ENCODE results near the gene GADD45B.
"Not testable (repeated sequence)": the region's sequence is repeated elsewhere in the genome, so short reads cannot be mapped to it uniquely, and the experiment has no call there.

Gene GADD45B

DNA sequence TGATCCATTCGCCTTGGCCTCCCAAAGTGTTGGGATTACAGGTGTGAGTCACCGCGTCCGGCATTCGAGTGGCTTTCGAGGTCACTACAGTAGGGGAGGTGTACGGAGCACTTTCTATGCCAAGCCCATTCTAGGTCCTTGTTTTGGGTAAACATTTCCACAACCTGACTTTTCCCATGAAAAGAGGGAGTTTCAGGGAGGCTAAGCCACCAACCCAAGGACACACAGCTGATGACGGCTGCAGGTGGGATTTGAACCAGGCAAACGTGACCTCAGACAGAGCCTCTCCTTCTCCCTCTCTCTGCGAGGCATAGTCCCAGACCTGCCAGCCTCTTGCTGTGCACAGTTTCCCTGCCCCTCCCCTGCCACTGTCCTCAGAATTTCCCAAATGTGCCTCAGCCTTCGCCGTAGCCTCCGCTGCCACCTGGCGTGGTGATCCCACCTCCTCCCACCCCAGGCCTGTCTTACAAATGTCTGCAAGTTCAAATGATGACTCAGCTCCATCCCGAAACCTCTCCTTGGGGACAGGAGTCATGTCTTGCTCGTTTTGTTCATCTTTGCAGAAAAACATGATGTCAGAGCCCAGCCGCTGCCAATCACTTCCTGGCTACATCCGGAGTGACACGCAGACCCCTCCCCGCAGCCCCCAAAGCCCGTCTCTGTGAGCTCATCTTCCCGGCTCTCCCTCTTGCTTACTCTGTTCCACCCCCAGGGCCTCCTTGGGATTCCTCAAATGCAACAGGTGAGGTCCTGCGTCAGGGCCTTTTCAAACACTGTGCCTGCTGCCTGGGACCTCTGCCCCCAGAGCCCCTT, 6.6 kb upstream of the GADD45B start:
- no peak for DNase-seq (ENCODE audit: low read depth in 2 of 2)

DNA sequence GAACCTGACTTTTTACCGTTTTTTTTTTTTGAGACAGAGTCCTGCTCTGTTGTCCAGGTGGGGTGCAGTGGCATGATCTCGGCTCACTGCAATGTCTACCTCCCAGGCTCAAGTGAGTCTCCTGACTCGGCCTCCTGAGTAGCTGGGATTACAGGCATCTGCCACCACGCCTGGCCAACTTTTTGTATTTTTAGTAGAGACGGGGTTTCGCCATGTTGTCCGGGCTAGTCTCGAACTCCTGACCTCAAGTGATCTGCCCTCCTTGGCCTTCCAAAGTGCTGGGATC, 6.1 kb upstream of the GADD45B start:
- DNase-seq (ENCODE audit: low read depth in 2 of 2): not testable (repeated sequence)

DNA sequence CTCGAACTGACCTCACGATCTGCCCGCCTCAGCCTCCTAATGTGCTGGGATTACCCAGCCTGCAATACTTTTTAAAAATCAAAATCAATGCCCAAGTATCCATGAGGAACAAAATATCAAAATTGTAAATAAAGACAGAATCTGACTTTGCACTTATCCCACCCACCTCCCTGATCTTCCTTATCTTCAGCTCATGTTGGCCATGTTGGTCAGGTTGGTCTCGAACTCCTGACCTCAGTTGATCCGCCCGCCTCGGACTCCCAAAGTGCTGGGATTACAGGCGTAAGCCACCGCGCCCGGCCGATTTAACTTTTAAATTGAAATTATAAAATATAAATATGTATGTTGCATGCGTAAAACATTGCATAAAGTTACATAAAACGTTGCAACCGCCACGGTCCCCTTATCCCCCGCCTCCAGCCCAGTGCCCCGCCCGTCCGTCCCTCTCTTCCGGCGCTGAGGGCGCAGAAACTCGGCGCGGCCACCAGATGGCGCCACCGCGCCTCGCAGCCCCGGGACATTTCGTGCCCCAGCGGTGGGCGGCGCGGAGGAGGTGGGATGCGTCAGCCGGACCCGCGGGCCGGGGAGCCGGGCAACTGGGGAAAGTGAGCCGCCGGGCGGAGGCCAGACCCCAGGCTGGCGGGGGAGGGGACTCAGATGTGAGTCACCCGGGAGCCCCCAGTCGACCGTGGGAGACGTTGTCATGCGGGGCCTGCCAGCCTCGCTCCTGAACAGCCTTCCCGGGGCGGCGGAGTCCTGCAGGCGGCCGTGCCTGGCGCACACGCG, 1.5 kb upstream of the GADD45B start:
- peak; percentile 86 to 87 for DNase-seq (ENCODE audit: low read depth in 2 of 2)

DNA sequence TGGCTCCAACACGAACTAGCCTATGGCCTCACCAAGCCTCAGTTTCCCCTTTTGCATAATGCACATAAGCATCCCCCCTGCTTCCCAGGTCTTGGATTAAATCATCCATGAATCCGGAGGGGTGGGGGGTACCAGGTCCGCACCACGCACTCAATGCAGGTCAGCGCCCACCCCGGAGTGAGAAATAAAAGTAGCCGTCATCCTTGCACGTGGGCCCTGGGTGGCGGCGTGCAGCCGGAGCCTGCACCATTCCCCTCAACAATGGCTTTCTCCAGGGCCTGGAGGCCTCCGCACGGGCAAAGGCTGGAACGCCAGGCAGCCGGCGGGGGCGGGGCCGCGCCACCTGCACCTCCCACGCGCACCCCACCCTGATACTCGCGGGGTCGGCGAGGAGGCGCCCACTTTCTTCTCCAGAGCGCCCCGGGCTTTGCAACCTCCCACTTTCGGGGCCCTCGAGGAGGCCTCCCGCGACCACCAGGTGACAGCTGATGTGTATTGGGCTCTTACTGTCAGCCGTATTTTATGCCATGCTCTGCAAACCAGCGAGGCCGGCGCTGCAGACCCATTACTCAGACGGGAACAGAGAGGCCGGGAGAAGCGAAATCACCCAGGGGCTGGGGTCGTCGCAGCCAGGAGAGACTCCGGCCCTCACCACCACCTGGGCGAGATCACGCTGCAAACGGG, 767 bp upstream of the GADD45B start:
- peak; percentile 63 to 64 for DNase-seq (ENCODE audit: low read depth in 2 of 2)

DNA sequence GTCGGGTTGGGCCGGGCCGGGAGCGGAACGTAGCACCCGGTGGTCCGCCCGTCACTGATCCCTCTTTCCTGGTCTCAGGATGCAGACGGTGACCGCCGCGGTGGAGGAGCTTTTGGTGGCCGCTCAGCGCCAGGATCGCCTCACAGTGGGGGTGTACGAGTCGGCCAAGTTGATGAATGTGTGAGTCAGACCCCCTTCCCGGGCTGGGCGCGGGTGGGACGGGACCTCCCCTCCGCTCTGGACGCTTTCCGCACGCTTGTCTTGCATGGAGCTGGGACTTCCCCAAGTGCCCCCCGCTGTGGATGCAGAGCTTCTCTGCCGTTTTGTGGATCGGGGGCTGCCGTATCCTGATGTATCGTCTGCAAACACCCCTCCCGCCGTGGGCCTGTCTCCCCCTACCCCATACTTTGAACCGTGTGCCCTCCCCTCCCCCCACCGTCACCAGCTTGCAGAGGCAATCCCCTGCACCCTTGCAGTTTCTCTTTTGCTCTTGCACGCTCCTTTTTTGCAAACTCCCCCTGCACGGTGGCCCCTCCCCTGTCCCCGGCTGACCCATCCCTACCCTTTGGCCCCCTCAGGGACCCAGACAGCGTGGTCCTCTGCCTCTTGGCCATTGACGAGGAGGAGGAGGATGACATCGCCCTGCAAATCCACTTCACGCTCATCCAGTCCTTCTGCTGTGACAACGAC, 669 bp downstream of the GADD45B start:
- peak; percentile 57 to 63 for DNase-seq (ENCODE audit: low read depth in 2 of 2)

DNA sequence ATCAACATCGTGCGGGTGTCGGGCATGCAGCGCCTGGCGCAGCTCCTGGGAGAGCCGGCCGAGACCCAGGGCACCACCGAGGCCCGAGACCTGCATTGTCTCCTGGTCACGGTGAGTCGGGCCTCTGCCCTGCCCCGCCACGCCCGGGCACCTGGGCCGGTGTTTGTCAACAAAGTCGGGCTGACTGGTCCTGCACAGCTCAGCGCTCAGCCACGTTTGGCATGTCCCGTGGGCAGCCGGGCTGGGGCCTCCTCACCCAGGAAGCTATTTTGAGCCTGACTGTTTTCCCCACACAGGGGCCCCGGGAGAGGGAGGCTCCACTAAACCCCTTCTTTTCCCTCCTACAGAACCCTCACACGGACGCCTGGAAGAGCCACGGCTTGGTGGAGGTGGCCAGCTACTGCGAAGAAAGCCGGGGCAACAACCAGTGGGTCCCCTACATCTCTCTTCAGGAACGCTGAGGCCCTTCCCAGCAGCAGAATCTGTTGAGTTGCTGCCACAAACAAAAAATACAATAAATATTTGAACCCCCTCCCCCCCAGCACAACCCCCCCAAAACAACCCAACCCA, 1.3 kb downstream of the GADD45B start:
- DNase-seq (ENCODE audit: low read depth in 2 of 2): no peak

DNA sequence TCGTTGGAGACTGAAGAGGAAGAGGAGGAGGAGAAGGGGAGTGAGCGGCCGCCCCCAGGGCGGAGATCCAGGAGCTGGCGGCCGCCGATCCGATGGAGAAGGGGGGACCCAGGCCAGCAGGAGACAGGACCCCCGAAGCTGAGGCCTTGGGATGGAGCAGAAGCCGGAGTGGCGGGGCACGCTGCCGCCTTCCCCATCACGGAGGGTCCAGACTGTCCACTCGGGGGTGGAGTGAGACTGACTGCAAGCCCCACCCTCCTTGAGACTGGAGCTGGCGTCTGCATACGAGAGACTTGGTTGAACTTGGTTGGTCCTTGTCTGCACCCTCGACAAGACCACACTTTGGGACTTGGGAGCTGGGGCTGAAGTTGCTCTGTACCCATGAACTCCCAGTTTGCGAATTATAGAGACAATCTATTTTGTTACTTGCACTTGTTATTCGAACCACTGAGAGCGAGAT, 1.8 kb downstream of the GADD45B start:
- no peak for DNase-seq (ENCODE audit: low read depth in 2 of 2)

DNA sequence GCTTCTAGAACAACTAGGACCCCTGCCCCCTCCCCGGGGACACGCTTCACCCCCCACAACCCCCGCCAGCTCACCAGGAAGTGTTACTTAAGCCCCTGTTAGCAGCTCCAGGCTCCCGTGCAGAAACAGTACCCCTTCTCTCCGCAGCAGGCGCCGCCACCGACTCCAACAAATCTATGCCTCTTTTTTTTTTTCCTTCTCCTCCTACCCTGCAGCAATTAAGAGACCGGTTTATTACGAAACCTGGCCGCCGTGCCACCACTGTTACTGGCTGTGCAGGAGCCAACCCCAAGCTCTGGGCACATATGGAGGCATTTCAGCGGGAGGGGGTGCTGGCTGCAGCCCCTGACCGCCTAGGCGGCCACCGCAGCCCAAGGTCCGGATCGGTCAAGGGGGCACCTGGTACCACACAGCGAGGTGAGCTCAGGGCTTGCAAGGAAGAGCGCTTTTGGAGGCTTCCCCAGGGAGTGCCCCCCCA, 2.4 kb downstream of the GADD45B start:
- DNase-seq (ENCODE audit: low read depth in 2 of 2): peak; percentile 30 to 49

DNA sequence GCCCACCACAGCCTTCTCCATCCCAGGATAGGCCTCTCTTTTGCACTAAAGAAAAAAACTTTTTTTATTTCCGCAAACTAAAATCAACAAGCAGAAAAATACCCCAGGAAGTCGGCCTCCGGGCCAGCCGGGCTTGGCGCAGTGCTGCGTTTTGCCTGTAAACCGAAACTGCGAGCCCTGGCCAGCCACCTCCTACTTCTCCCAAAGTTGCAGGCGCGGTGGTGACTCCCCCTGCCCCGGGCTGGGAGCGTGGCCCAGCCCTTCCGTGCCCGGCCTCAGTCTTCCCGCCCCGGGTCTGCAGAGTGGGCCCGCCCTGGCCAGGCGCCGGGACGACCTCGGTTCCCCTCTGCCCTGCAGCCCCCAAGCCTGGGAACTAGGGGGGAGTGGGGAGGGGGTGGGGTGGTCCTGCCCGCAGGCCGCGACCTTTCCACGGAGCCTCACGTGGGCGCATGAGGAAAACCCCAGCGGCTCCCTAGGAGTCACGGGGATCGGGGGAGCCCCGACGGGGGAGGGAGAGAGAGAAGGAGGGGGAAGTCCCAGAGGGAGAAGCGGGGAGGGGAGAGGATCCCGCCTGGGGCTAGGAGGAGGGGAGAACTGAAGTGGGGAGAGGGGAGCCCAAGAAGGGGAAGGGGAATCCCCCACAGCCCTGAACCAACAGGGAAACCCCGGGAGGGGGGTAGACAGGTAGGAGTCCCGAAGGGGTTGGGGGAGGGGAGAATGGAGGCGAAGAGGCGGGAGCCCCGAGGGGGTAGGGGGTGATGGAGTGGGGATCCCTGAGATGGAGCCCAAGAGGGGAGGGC, 3.0 kb downstream of the GADD45B start:
- DNase-seq (ENCODE audit: low read depth in 2 of 2): peak in 1 of 2 donors; percentile 55

DNA sequence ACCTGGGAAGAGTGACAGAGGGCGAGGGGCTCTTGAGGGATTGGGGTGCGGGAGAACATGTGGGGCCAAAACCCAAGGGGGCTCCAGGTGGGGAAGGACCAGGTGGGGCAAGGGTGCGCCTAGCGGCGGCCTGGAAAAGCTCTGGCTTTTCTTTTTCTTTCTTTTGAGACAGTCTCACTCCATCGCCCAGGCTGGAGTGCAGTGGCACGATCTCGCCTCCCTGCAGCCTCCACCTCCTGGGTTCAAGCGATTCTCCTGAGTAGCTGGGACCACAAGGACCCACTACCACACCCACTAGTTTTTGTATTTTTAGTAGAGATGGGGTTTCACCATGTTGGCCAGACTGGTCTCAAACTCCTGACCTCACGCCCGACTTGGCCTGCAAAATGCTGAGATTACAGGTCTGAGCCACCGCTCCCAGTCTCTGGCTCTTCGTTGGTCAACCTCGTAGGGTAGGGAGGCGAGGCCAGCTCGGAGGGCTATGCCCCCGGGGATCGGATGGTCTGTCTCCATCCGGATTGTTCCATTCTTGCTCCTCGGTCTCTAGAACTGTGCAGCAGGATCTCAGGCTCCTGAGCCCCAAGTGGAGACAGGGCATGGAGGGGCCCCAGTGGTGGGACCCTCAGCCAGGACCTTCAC, 3.7 kb downstream of the GADD45B start:
- DNase-seq (ENCODE audit: low read depth in 2 of 2): no peak

DNA sequence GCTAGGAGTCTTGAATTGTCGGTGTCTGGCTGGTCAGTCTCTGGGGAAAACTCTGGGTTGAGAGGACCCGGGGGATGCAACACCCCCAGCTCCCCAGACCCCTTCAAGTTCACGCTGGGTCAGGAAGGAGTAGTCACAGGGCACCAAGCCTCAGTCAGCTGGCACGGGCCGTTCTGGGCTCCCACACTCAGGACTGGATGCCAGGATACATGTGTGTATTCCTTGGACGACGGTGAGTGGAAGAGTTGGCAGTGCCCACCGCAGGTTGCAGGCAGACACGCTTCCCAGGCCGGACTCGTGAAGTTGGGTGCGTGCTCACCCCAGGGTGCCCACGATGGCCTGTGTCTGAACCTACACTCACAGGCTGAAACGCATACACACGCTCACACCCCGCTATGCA, 5.5 kb downstream of the GADD45B start:
- no peak for DNase-seq (ENCODE audit: low read depth in 2 of 2)

DNA sequence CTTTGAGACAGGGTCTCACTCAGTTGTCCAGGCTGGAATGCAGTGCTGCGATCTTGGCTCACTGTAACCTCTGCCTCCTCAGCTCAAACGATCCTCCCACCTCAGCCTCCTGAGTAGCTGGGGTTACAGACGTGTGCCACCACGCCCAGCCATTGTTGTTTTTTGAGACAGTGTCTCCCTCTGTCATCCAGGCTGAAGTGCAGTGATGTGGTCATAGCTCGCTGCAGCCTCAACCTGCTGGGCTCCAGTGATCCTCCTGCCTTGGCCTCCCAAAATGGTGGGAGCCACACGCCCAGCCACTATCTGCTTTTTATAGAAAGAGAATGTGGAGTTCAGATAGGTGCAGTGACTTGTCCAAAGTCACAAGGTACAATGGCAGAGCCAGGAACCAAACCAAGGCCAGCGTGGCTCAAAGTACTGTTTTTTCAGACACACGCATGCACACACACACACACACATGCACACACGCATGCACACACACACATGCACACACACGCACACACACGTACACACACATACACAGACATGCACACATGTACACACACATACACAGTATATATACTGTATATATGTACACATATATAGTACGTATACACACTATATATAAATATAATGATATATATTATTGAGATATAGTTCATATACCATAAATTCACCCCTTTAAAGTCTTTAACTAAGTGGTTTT, 6.6 kb downstream of the GADD45B start:
- DNase-seq (ENCODE audit: low read depth in 2 of 2): no peak

DNA sequence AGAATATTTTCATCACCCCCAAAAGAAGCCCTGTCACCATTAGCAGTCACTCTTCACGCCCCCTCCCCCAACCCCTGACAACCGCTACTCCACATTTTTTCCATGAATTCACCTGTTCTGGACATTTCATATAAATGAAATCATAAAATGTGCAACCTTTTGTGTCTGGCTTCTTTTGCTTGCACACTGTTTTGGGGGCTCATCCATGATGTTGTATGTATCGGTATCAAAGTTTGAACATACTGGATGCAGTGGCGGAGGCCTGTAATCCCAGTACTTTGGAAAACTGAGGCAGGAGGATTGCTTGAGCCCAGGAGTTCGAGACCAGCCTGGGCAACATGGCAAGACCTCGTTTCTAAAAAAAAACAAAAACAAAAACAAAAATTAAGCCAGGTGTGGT, 7.2 kb downstream of the GADD45B start:
- no peak for DNase-seq (ENCODE audit: low read depth in 2 of 2)

DNA sequence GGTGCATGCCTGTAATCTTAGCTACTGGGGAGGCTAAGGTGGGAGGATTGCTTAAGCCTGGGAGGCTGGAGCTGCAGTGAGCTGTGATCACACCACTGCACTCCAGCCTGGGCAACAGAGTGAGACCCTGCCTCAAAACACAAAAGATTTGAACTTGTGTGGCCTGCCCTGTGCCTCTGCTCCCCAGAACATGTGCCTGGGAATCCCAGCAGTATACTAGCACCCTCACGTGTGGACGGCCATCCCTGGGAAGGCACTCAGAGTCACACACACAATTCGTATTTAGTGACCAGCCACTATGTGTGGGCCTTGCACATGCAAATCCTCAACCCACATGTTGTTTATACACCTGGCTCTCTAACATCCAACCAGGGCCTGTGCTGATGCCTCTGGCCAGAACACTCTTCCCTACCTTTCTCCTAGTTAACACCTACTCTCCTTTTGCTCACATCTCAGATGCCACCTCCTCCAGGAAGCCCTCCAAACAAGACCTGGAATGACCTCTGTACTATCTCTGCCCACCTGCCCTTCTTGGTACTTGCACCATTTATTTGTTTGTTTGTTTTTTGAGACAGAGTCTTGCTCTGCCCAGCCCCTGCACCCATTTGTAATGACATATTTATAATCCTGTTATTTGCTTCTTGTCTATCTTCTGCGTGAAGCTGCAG, 7.7 kb downstream of the GADD45B start:
- no peak for DNase-seq (ENCODE audit: low read depth in 2 of 2)

DNA sequence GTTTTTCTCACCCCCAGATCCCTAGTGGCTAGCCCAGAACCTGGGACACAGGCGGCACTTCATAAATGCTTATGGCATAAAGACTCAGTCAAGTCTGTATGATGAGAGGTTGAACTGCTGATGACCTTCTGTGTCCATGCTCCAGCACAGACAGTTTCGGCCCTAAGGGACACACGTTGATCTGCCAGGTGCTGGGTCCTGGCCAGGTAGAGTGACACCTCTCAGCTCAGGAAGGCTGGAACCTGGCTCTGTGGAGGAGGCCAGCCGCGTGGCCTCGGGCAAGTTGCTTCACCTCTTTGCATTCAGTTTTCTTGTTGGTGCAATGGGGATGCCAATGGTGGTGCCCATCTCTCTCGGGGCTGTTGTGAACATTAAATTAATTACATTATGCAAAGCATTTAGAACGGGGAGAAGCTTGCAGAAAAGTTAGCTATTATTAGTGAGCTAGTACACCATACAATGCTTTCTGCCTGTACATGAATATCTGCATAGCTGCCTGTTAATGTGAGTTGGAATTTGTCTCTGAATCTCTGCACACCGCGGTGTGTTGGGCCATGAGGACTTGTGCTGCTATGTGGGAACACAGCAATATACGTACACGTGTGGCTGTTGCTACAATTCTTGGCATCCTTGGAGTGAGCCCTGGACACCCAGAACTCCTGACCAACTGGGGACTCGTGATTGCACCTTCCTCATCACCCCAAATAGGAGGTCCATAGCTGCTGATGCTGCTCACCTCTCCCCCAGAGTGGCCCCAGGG, 8.4 kb downstream of the GADD45B start:
- DNase-seq (ENCODE audit: low read depth in 2 of 2): no peak

DNA sequence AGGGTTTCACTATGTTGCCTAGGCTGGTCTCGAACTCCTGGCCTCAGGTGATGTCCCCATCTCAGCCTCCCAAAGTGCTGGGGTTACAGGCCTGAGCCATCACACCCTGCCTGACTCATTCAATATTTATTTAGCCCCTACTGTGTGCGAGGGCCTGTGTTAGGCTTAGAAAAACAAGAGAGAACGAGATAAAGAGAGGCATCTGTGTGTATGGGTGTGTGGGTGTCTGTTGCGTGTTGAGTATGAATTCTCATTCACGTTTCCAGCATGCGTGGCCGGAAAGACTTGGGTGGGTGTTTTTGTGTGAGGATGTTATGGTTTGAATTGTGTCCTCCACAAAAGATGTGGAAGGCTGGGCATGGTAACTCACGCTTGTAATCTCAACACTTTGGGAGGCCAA, 9.5 kb downstream of the GADD45B start:
- no peak for DNase-seq (ENCODE audit: low read depth in 2 of 2)

DNA sequence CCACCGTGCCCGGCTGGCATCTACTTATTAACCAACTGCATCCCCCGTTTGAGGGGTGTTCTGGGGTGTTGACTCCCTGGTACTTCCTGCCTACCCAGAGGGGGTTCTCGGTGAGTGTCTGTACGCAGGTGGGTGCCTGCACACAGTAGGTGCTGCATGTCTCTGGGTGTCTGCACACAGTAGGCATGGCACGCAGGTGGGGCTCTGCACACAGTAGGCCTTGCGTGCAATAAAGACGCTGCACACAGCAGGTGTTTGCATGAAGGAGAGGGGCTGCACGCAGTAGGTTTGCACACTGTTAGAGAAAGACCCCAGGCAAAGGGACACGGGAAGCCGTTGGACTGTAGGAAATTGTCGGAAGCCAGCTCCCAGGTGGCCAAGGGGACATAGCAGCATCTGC, 11.2 kb downstream of the GADD45B start:
- DNase-seq (ENCODE audit: low read depth in 2 of 2): no peak

DNA sequence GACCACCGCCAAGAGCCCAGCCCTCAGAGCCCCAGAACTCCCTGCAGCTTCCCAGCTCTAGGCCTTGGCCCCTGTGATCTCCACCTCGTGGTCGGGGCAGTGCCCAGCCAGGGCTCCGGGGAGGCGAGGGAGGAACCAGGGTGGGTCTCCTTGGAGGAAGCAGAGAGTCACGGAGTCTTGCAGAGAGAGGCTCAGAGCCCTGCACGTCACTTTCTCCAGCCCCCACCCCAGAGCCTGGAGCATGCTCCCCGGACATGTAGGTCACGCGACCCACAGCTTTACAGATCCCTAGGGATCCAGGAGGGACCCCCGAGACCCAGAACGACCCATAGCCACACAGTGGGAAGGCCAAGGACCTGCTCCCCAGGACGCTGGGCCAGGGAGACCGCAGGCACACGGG, 11.9 kb downstream of the GADD45B start:
- no peak for DNase-seq (ENCODE audit: low read depth in 2 of 2)
